HG02938 (cell line): Measurements from ENCODE around the gene GNAO1.

ENCODE experiments used
- ATAC-seq: cut with Tn5 transposase; IDR thresholded peaks from one replicate; pipeline ENCODE4 v1.9.1; 2021; ENCODE audit warnings: mild to moderate bottlenecking, moderate library complexity; ENCODE audit not compliant: unreplicated experiment

GNAO1 gene

GRCh38 chr16:56344518-56345405, 153.5 kb downstream of the GNAO1 start:
- no peak for ATAC-seq

GRCh38 chr16:56345406-56346050, 154.2 kb downstream of the GNAO1 start:
- no peak for ATAC-seq

GRCh38 chr16:56346131-56346890, 155.0 kb downstream of the GNAO1 start:
- no peak for ATAC-seq

- ATAC-seq, result no peak
Measured at GRCh38 chr16:56347166-56347565, 155.9 kb downstream of the GNAO1 start.

GRCh38 chr16:56347670-56348069, 156.4 kb downstream of the GNAO1 start:
- ATAC-seq, result no peak

- no peak for ATAC-seq
Measured at GRCh38 chr16:56348168-56349085, 157.1 kb downstream of the GNAO1 start.

- ATAC-seq, result no peak
Measured at GRCh38 chr16:56349086-56349415, 157.8 kb downstream of the GNAO1 start.

- no peak for ATAC-seq
Measured at GRCh38 chr16:56349711-56350161, 158.4 kb downstream of the GNAO1 start.

GRCh38 chr16:56350491-56351405, 159.5 kb downstream of the GNAO1 start:
- no peak for ATAC-seq

GRCh38 chr16:56351481-56351880, 160.2 kb downstream of the GNAO1 start:
- no peak for ATAC-seq

- ATAC-seq, result no peak
Measured at GRCh38 chr16:56352351-56353053, 161.2 kb downstream of the GNAO1 start.

- ATAC-seq, result no peak
Measured at GRCh38 chr16:56353054-56353921, 162.0 kb downstream of the GNAO1 start.

GRCh38 chr16:56354016-56354415, 162.7 kb downstream of the GNAO1 start:
- no peak for ATAC-seq

- ATAC-seq, result no peak
Measured at GRCh38 chr16:56354746-56355145, 163.5 kb downstream of the GNAO1 start.

- ATAC-seq, result no peak
Measured at GRCh38 chr16:56355221-56355620, 163.9 kb downstream of the GNAO1 start.

- no peak for ATAC-seq
Measured at GRCh38 chr16:56355786-56356275, 164.5 kb downstream of the GNAO1 start.
